ENCODE measurements around the gene TNF.
A peak's percentile ranks its signal among the peaks of the same experiment; 100 is the strongest.

The TNF gene

GRCh38 chr6:31545291-31545690 is 30.1 kb upstream of the TNF start:
- DNase-seq, result no peak

GRCh38 chr6:31546339-31546957 is 28.9 kb upstream of the TNF start, which contains the start of gene ATP6V1G2:
ATP6V1G2 (minus strand) TSS chr6:31546608; CDS start chr6:31546559, 49 bp downstream.
- DNase-seq, result peak; percentile 94

GRCh38 chr6:31546958-31547726 is 28.2 kb upstream of the TNF start, which contains the start of gene NFKBIL1:
NFKBIL1 (plus strand) TSS chr6:31547608; CDS start chr6:31547695, 87 bp downstream.
- peak; percentile 93 for DNase-seq

GRCh38 chr6:31547727-31548543 is 27.4 kb upstream of the TNF start:
- no peak for DNase-seq

GRCh38 chr6:31548544-31548873 is 26.9 kb upstream of the TNF start:
- no peak for DNase-seq

GRCh38 chr6:31551371-31551770 is 24.0 kb upstream of the TNF start:
- peak; percentile 72 for DNase-seq

- no peak for DNase-seq
These were observed 19.1 kb upstream of the TNF start for GRCh38 chr6:31556307-31556706.

- no peak for DNase-seq
These were observed 17.7 kb upstream of the TNF start for GRCh38 chr6:31557443-31558317.

GRCh38 chr6:31558318-31558625 is 17.1 kb upstream of the TNF start:
- DNase-seq, result no peak

GRCh38 chr6:31558631-31559500 is 16.5 kb upstream of the TNF start:
- DNase-seq, result peak; percentile 77

- no peak for DNase-seq
These were observed 15.8 kb upstream of the TNF start for GRCh38 chr6:31559606-31559957.

- peak; percentile 72 for DNase-seq
These were observed 15.2 kb upstream of the TNF start for GRCh38 chr6:31559958-31560696.

- no peak for DNase-seq
These were observed 14.7 kb upstream of the TNF start for GRCh38 chr6:31560697-31561058.

- peak; percentile 60 for DNase-seq
These were observed 7.6 kb upstream of the TNF start for GRCh38 chr6:31567531-31568370.

GRCh38 chr6:31568537-31568961 is 6.8 kb upstream of the TNF start:
- DNase-seq, result peak; percentile 75

GRCh38 chr6:31569861-31570536 is 5.4 kb upstream of the TNF start:
- DNase-seq, result no peak

GRCh38 chr6:31572041-31572911 is 3.1 kb upstream of the TNF start, which contains the start of gene LTA:
LTA (plus strand) TSS chr6:31572289; CDS start chr6:31572743, 454 bp downstream.
- peak; percentile 88 for DNase-seq
